Iris pigment epithelial cell (primary cell): ENCODE measurements around the gene PARP16.
A peak's percentile ranks its signal among the peaks of the same experiment; 100 is the strongest.
"Not testable (repeated sequence)": the region's sequence is repeated elsewhere in the genome, so short reads cannot be mapped to it uniquely, and the experiment has no call there.

Experiments
- DNase-seq: peaks from one replicate; pipeline ENCODE4 v3.0.0-alpha.2; 2011; ENCODE audit warnings: low read depth

The PARP16 gene

DNA sequence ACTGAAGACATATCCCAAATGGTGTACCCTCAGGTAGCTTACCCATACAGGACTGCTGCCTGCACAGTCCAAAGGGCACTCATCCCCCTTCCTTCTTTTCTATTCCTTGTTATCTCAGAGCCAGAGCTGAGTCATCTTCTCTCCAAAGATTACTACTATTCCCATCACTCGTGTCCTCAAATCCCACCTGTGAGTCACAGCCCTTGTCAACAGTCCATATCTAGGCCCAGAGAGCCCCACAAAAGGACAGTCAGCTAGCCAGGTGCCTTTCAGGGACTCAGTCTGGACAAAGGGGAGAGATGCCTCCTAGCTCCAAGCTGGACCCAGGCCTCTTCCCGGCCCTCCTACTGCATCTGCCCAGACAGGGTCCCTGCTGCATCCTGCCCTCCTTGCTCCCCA is 11.0 kb downstream of the PARP16 start:
- peak; percentile 45 for DNase-seq

DNA sequence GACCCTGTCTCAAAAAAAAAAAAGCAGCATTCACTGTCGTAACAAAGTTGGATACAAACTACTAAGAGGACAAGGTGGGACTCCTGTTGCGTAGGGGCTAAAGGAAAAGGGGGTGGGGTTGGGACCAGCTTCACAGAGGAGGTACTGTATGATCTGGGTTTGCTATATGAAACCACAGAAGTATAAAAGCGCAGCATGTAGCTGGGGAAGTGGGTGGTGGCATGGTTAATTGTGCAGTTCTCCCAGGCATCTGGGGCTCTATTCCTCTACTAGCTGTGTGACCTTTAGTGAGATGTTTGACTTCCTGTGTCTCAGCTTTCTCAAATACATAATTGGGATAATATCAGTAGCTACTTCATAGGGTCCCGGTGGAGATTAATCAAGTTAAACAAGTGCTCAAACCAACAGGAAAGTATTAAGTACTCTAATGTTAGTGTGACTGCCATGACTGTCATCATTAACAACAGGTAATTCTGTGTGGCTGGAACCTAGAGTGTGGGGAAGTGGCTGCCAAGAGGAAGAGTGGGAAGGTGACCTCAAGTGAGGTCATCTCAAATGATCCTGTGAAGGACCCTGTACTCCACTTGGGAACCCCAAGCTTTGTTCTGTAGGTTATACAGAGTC is 11.5 kb downstream of the PARP16 start:
- no peak for DNase-seq

- peak; percentile 87 for DNase-seq
These were observed 15.7 kb downstream of the PARP16 start for GRCh38 chr15:65270811-65271545.

GRCh38 chr15:65268411-65268810 is 18.3 kb downstream of the PARP16 start:
- DNase-seq: no peak

- no peak for DNase-seq
These were observed 20.2 kb downstream of the PARP16 start for GRCh38 chr15:65266469-65266868.

DNA sequence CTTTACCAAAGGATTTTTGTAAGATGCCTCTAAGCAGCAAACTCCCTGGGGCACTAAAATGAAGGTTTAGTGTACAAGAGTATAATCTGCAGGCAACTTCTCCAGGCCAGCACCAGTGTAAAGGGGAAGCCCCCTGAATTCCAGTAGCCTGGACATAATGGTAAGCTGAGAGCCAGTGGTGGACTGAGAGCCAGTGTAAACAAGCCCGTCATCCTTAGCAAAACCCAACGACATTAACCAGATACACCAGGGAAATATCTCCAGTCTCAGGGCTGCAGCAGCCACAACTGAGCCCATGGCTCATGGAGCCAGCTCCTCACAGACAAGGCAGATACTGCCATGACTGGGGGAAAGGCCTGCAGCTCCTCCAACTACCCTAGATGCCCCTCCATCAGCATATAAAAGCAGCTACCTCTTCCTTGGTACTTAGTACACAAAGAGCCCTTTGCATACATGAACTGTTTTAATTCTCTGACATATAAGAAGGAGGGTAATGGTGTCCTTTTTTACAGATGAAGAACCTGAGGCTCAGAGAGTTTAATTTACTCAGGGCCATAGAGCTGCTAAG is 21.7 kb downstream of the PARP16 start:
- no peak for DNase-seq

GRCh38 chr15:65263313-65263712 is 23.4 kb downstream of the PARP16 start:
- peak; percentile 49 for DNase-seq

GRCh38 chr15:65260968-65261367 is 25.7 kb downstream of the PARP16 start:
- no peak for DNase-seq

DNA sequence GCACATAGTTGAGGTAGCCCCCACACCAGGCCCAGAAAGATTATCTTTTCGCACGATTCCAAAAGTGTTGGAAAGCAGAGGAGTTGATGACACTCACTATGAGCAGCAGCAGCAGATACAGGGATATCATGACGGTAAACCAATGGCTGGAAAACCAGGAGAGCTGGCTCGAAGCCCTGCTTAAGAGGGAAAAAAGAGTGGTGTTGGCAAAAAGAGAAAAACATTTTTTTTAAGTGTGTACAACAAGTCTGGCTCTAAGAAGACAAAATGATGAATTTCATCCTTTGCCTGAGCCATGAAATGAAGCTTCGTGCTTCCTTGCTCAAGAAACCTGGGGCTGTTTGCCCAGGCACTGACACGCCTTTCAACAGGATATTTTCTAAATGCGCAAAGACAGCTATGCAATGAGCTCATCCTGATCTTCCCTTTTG is 27.3 kb downstream of the PARP16 start:
- DNase-seq: no peak

GRCh38 chr15:65258375-65259262 is 28.1 kb downstream of the PARP16 start:
- DNase-seq: no peak

DNA sequence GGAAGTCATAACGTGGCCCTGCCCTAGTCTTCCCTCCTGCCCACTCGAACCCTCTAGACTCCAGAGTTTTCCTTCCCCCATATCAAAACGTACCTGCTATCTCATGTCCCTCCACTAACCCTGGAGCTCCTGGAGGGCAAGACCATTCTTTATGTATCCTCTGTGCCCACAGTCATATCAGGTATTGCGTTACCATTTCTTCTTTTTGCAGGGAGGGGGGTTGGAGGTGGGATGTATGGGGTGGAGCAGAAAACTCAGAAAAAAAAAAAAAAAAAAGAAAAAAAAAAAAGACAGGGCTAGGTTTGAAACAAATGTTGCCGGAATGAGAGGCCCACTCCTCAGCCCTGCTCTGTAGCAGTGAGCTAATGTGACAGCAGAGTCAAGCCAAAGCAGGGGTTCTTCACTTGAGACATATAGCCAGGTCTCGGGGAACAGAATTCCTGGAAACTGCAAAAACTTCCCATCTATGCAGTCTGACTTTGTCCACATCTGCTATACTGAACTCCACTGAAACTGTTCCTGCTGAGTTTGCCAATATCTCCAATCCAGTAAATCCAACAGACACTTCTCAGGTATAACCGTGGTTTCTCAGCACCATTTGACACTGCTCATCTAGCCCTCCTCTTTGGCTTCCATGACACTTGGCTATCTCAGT is 31.1 kb downstream of the PARP16 start:
- no peak for DNase-seq

DNA sequence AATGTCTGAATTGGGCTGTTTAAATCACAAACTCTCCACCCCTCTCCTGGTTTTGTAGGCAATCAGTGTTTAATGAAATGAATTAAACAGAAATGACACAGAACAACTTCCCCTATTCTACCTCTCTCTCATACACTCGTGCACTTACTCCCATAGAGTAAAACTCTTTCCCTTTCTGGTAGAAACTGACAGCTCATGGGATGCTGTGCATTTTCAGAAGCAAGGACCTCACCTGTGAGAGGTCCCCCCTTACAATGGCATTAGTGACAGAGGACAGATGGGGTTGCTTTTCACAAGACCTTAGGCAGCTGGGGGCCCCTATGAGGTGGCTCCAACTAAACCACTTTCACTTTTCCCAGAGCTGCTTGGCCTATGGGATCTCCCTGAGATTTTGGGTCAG is 31.9 kb downstream of the PARP16 start:
- DNase-seq: no peak

GRCh38 chr15:65254356-65254755 is 32.3 kb downstream of the PARP16 start:
- DNase-seq: no peak

GRCh38 chr15:65249641-65250040 is 37.0 kb downstream of the PARP16 start:
- no peak for DNase-seq

- no peak for DNase-seq
These were observed 38.0 kb downstream of the PARP16 start for GRCh38 chr15:65248511-65249255.

GRCh38 chr15:65246939-65247338 is 39.7 kb downstream of the PARP16 start:
- no peak for DNase-seq

DNA sequence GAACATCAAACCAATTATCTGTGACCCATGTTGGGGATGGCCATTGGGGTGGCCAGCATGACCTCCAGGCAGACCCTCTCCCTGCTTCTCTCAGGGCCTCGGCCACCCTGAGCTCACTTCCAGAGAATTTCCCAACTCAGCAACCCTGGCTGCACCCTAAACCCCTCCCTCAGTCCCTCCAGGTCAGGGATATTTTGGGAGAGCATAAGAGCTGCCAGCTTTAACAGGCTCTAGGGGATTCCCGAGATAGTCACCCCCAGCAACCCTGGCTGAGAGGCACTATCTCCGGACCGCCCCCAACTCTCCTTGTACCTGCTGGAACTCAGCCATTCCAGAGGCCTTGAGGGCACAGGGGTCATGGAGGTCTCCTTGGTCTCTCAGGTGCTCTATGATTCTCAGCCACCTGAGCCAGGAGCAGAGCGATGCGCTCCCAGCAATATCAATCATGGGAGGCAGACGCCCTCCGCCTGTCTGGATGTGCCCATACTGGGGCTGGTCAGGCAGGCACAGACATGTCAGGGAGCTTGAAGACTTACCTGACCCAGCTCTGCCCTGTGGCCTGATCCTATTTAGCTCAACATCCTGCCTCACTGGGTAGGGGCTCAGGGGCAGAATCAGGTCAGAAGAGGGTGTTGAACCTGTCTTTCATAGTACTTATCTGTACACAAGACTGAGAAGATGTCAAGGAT is 40.5 kb downstream of the PARP16 start:
- DNase-seq: no peak

DNA sequence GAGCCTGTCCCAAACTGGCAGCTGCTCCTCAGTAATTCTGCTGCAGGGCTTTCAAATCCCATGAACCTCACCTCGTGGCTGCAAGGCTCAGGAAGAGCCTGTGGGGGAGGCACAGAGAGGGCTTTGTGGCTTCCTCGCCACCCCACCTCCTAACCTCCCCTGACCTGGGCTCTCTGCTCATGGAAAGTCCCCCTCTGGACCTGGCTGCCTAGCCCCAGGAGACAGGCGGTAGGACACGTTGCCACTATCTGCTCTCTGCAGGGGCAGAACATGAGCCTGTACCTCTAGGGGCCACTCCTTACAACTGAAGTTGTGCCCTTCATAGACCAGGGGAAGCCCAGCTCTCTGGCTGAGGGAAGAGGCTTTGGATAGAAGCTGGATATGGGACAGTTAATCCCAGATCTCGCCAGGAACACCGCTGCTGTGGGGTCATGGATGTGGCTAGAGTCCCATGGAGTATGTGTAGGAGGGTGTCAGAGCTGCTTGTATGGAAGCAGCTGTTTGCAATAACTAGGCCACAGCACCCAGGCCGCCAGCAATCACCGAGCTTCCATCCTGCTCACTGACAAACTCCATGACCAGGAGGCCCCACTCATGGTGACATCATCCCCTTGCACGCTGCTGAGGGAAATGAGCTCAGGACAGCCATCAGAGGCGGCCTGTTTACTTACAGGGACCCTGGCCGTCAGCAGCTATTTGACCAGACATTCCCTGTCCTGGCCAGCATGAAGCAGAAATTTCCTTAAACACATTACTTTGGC is 41.4 kb downstream of the PARP16 start:
- peak; percentile 25 for DNase-seq

GRCh38 chr15:65244638-65245037 is 42.0 kb downstream of the PARP16 start:
- DNase-seq: no peak

DNA sequence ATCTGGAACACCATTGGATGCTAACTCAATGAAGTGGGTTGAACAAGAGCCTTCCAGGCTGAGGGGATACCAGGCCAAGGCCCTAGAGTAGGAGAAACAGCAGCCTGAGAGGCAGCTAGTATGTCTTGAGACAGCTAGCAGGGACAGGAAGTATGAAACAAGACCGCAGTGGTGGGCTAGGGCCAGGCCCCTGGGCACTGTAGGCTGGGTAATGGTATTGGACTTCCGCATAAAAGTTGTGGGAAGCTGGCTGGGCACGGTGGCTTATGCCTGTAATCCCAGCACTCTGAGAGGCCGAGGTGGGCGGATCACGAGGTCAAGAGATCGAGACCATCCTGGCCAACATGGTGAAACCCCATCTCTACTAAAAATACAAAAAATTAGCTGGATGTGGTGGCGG is 50.2 kb downstream of the PARP16 start:
- DNase-seq: not testable (repeated sequence)
